NCI-H2107 treated with DMSO at 0.1 percent for 48 hours (cell line): ENCODE data around the gene FAM210B.
A peak's percentile ranks its signal among the peaks of the same experiment; 100 is the strongest.
"Not testable (repeated sequence)": the region's sequence is repeated elsewhere in the genome, so short reads cannot be mapped to it uniquely, and the experiment has no call there.

Source experiments
- DNase-seq: peaks from one replicate; lab custom pipeline; 2025; ENCODE audit not compliant: unreplicated experiment; lab: John Stamatoyannopoulos, UW

Gene FAM210B

GRCh38 chr20:56391596-56392131, 32.9 kb downstream of the FAM210B start:
- no peak for DNase-seq

DNA sequence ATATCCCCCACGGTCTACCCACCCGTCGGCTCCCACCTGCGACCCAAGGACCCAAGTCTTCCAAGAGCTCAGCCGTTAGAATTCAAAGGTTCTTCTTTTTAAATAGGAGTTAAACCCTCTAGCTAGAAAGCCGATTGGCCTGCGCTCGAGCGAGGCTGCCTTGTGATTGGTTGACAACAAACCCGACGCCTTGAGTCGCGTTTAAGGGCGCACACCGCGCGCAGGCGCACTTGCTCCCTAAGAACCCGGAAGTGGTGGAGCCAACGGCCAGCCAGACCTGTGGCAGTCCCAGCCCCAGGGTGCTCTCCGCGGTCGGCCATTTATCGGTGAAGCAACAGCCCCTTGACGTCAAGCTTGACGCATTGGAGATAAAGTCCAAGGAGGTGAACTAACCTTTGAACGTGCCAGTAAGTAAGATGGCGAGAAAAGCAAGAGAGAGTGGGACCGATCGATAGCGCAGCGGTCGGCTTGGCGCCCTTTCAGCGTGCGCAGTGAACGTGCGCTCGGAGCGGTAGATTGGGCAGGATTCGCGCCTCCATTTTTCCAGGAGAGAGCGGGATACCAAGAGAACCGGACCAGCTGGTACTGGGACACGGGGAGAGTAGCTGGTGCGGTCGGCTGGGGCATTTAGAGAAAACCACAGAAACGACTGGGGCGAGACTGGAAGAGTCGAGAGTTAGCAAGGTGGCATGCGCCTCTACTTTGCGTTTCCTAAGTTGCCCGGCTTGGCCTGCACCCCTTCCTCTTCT, 33.5 kb downstream of the FAM210B start, which contains the start of the genes AURKA and CSTF1:
Gene AURKA, minus strand, starts transcription at position 84 of the 749 bp plus-strand sequence. CDS start 4,018 bp downstream, outside the sequence.
Gene CSTF1, plus strand, starts transcription at position 514 of the 749 bp plus-strand sequence. CDS start 2,908 bp downstream, outside the sequence.
- peak; percentile 90 for DNase-seq

DNA sequence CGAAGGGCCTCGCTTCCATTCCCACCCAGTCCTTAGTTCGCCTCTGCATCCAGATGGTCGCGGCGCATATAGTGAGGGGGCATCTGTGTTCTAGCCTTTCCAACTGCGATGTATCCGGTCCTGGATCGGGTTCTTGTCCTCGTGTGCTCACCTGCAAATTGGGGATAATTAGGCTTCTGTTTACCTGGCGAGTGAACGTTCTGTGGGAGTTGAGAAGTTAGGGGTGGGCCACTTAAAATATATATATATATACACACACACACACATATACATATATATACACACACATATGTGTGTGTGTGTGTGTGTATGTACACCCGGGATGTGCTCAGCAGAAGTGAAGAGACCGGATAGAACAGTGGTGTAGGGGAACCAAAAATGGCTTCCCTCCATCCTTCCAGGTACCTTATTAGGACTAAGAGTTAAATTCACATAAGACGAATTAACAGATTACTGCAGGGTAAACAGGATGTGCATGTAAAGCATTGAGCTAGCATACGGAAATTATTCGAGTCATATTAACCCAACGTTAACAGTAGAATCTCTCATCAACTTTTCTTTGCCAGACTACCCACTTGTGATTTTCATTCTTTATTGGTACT, 34.2 kb downstream of the FAM210B start:
- DNase-seq, result no peak

- DNase-seq, result no peak
Observed at GRCh38 chr20:56393653-56394052, 34.9 kb downstream of the FAM210B start.

- no peak for DNase-seq
Observed at GRCh38 chr20:56395166-56395565, 36.4 kb downstream of the FAM210B start.

DNA sequence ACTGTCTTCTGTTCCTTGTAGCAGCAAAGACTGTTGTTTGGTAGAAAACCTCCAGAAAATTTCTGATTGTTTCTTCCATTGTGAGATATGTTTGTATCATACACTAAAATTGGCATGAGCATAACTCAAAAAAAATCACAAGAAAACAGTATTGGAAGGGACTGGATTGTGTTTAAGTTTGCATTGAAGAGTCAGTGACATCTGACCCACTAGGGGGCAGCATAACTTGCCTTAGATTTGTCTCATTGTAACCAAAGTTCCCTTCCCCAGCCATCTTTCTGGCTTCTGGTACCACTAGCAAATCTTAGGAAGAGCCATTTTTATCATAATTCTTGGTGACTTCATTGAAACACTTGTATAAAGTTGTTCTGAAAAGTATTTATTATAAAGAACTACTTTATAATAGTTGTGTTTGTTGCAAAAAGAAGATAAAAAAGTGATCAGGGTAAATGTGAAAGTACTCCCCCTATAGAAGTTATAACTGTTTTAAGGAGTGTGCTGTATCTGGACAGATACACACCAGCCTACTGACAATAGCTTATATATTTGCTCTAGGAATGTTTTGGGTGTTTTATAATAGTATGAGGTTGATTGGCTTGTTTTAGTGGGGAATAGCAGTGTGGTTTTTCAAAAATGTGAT, 41.3 kb downstream of the FAM210B start:
- no peak for DNase-seq

GRCh38 chr20:56403465-56403864, 44.7 kb downstream of the FAM210B start:
- no peak for DNase-seq

- DNase-seq, result not testable (repeated sequence)
Observed at GRCh38 chr20:56405356-56405755, 46.6 kb downstream of the FAM210B start.

- DNase-seq, result no peak
Observed at GRCh38 chr20:56406910-56407309, 48.1 kb downstream of the FAM210B start.

- no peak for DNase-seq
Observed at GRCh38 chr20:56409521-56409920, 50.7 kb downstream of the FAM210B start.

- DNase-seq, result no peak
Observed at GRCh38 chr20:56409956-56410355, 51.2 kb downstream of the FAM210B start.

DNA sequence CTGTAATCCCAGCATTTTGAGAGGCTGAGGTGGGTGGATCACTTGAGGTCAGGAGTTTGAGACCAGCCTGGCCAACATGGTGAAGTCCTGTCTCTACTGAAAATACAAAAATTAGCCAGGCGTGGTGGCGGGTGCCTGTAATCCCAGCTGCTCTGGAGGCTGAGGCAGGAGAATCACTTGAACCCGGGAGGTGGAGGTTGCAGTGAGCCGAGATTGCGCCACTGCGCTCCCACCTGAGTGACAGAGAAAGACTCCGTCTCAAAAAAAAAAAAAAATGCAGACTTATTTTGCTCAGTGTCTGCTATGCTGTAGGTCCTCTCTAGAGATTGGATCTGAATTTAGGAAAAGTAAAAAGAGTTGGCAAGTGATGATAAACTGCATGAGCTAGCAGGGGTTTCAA, 52.5 kb downstream of the FAM210B start:
- not testable (repeated sequence) for DNase-seq

- DNase-seq, result no peak
Observed at GRCh38 chr20:56411759-56412472, 53.1 kb downstream of the FAM210B start, which contains the start of gene CASS4. Gene CASS4, plus strand, starts transcription at chr20:56412260. Its CDS starts 199 bp downstream, at chr20:56412459.

DNA sequence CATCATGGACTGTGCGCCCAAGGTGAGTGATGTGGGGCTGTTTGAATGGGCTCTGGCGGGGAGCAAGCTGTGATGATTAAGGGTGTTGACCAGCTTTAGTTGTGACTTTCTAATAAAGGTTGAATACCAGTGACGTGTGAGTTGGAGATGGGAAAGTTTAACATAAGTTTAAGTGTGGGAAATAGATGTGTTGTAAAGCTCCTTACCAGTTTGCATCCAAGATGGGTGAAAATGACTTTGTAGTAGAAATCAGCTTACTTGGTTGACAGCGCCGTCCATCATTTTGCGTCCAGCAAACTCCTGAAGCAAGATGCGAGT, 53.7 kb downstream of the FAM210B start:
- no peak for DNase-seq

DNA sequence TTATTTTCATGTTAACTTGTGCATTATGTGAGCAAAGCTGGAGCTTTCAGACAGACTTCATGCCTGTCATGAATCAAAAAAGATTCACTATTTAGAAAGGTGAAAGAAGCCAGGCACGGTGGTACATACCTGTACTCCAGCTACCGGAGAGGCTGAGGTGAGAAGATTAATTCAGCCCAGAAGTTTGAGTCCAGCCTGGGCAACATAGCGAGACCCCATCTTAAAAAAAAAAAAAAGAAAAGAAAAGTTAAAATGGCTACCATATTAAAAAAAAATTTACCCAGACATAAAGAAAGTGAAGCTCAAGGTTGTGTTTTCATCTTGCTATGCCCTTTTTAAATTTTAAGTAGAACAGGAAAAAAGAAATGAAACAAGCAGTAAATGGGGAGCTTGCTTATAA, 54.2 kb downstream of the FAM210B start:
- DNase-seq, result no peak

DNA sequence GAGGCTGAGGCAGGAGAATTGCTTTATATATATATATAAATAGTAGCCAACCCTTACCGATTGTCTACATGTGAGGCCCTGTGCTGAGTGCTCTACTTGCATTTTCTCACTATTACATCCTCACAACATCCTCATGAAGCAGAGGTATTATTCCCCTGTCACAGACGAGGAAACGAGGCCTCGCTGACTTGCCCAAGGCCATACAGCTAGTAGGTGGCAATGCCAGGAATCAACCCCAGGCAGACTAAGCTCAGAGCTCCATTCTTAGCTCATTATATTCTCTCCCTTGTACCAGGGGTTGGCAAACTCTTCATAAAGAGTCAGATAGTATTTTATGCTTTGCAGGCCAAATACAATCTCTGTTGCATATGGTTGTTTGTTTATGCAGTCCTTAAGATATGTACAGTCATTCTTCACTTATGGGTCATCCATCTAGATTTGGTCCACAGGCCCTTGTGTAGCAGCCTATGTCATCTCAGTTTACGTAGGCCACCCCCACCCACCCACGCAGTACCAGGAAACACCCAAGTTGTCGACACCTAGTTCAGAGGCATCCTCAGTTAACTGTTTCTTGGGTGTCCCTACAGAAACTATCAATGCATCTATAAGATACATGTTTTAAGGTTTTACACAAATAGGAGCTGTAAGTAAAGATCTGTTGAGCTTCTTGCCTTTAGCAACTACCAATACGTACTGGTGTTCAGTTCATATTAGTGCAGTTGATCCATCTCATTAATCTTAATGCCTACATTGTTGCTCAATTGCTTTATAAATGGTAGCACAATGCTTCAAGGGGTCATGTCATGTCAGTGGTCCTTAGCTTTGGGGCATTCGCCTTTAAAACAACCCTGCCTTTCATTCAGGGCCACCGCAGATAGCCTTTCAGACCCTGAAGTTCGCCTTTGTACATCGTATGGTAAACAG, 56.3 kb downstream of the FAM210B start:
- DNase-seq, result no peak

- DNase-seq, result no peak
Observed at GRCh38 chr20:56417402-56417801, 58.6 kb downstream of the FAM210B start.

DNA sequence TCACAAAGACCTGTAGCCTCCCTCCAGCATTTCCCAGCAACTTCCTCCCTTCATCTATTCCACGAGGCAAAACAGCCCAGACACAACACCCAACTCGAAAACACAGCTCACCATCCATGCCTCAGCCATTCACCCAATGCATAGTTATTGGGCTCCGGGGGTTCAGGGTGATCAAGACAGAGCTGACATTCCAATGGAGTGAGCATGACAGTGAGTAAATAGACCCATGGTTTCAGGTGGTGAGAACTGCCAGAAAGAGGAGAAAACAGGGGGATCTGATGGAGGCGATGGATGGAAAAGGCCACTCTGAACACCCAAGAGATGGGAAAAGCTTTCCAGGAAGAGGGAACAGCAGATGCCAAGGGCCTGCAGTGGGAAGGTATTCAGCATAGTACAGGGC, 59.1 kb downstream of the FAM210B start:
- no peak for DNase-seq
